Immature natural killer cell (primary cell): ENCODE results near the gene SGCD. TPM values are rescaled to one million over a fixed set of nuclear protein-coding genes. Genes with fewer than 3 reads are reported as not detected.

Experiments used
- DNase-seq, 3 donors: peaks; one replicate each; pipeline ENCODE4 v3.0.0; 2022; ENCODE audit warnings: mixed read lengths in 1 of 3
- H3K27ac Mint-ChIP-seq, 6 donors: one replicate each; pipeline ENCODE4 v1.8.0; 2020; ENCODE audit warnings: mixed read lengths in 6 of 6, mild to moderate bottlenecking in 5 of 6, inconsistent platforms in 4 of 6, moderate library complexity in 3 of 6
- H3K27me3 Mint-ChIP-seq, 3 donors: one replicate each; pipeline ENCODE4 v1.8.0; 2020 to 2021; ENCODE audit warnings: low read depth in 3 of 3, mild to moderate bottlenecking in 3 of 3, mixed read lengths in 3 of 3, moderate library complexity in 3 of 3, inconsistent platforms in 1 of 3
- H3K36me3 Mint-ChIP-seq, 3 donors: one replicate each; pipeline ENCODE4 v1.8.0; 2020; ENCODE audit warnings: mixed read lengths in 3 of 3, inconsistent platforms in 2 of 3, mild to moderate bottlenecking in 2 of 3
- H3K4me1 Mint-ChIP-seq, 2 donors: one replicate each; pipeline ENCODE4 v1.8.0; 2020; ENCODE audit warnings: inconsistent platforms in 2 of 2, mild to moderate bottlenecking in 2 of 2, mixed read lengths in 2 of 2, moderate library complexity in 1 of 2
- H3K4me3 Mint-ChIP-seq, 5 donors: one replicate each; pipeline ENCODE4 v1.8.0; 2020; ENCODE audit warnings: mild to moderate bottlenecking in 5 of 5, mixed read lengths in 5 of 5, inconsistent platforms in 3 of 5, moderate library complexity in 3 of 5
- H3K9me3 Mint-ChIP-seq, 6 donors: one replicate each; pipeline ENCODE4 v1.8.0; 2020; ENCODE audit warnings: mild to moderate bottlenecking in 6 of 6, mixed read lengths in 6 of 6, inconsistent platforms in 4 of 6, moderate library complexity in 3 of 6
- polyA plus RNA-seq, 3 donors: library from polyadenylated mRNA; unstranded; fragments of 300-500 nt; fragmentation: Illumina TruSeq; gene quantifications; one replicate each; pipeline ENCODE4 v1.2.3, GENCODE V29; 2021

Gene SGCD
- polyA plus RNA-seq, 3 donors from 2014 or later = 0.09 to 0.34 TPM; not detected in 1

DNA sequence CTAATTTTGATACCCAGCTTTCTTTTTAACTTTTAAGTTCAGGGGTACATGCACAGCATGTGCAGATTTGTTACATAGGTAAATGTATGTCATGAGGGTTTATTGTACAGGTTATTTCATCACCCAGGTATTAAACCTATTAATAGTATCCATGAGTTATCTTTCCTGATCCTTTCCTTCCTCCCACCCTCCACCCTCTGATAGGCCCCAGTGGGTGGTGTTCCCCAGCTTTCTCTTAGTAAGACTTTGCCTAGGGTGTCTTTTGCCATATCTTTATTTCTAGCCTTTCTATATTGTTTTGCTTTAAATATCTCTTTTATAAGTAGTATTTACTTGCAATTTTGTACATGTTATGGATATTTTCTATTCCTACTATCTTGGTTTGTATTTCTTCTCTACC is 243.7 kb downstream of the SGCD start:
- Mint-ChIP-seq H3K36me3 (no peaks in the 10 kb centered on the region), H3K27me3 (peaks cover 0 to 3% (median 2%) of the 10 kb centered on the region in 3 donors), H3K4me1 (no peaks in the 10 kb centered on the region)

DNA sequence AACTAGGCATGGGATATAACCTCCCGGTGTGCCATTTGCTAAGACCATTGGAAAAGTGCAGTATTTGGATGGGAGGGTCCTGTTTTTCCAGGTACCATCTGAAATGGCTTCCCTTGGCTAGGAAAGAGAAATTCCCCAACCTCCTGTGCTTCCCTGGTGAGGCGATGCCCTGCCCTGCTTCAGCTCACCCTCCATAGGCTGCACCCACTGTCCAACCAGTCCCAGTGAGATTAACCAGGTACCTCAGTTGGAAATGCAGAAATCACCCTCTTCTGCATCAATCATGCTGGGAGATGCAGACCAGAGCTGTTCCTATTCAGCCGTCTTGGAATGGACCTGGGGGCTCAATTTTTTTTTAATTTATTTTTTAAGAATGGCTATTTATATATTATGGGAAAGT is 254.8 kb downstream of the SGCD start:
- Mint-ChIP-seq H3K27me3 (peaks cover 4 to 12% (median 11%) of the 10 kb centered on the region in 3 donors), H3K36me3 (peaks cover 0 to 9% (median 7%) of the 10 kb centered on the region in 3 donors), H3K4me3 (no peak overlapping the region), H3K4me1 (no peaks in the 10 kb centered on the region), H3K27ac (no peak overlapping the region), H3K9me3 (peaks cover 0 to 15% (median 13%) of the 10 kb centered on the region in 6 donors)
- no peak for DNase-seq

More for the DNA sequence above, 243.7 kb downstream of the SGCD start:
- Mint-ChIP-seq H3K4me3 (no peak overlapping the region), H3K9me3 (no peaks in the 10 kb centered on the region), H3K27ac (no peak overlapping the region)
- no peak for DNase-seq

DNA sequence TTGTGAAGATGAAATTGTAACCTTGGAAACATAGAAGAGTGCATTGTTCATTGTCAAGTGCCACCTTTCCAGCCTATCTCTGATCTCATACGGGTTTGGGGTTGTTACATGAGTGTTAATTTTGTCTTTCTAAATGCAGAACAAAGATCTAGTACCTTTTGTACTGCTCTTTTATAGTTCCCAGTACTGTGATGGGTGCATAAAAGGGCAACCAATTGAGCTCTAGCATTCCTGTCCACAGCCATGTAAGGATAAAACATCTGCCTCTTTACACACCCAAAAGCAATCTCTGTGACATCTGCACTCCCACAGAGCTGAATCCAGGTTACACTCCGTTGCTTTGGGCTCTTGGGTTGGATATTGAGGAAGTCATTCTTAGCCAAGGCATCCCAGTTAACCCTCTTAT is 255.2 kb downstream of the SGCD start:
- peaks cover 0 to 9% (median 7%) of the 10 kb centered on the region in 3 donors for H3K36me3 Mint-ChIP-seq
- DNase-seq = no peak
- H3K27ac Mint-ChIP-seq = no peak overlapping the region
- H3K27me3 Mint-ChIP-seq = peaks cover 4 to 12% (median 10%) of the 10 kb centered on the region in 3 donors
- H3K4me1 Mint-ChIP-seq = no peaks in the 10 kb centered on the region
- peaks cover 0 to 15% (median 13%) of the 10 kb centered on the region in 6 donors for H3K9me3 Mint-ChIP-seq
- no peak overlapping the region for H3K4me3 Mint-ChIP-seq

DNA sequence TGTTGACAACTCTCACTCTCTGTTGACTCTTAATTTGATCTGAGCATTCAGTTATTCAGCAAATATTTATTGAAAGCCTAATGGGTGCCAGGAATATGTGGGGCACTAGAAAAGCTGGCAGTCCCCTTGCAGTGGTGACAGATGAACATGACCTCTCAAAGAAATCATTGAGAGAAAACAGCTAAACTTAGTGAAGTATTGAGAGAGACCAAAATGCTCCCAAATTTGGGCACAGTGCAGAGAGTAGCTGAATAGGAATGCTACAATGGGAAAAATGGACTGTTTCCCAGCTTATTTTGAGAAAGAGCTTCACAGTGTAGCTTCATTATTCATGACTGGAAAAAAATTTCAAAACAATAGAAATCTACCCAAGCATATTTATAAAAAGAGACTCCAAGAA is 257.9 kb downstream of the SGCD start:
- Mint-ChIP-seq H3K4me1 (no peaks in the 10 kb centered on the region), H3K4me3 (no peak overlapping the region), H3K27me3 (peaks cover under 1 to 10% (median 2%) of the 10 kb centered on the region in 3 donors), H3K27ac (no peak overlapping the region), H3K36me3 (peaks cover 0 to 7% (median 4%) of the 10 kb centered on the region in 3 donors), H3K9me3 (peaks cover 0 to 11% (median 8%) of the 10 kb centered on the region in 6 donors)
- no peak for DNase-seq

DNA sequence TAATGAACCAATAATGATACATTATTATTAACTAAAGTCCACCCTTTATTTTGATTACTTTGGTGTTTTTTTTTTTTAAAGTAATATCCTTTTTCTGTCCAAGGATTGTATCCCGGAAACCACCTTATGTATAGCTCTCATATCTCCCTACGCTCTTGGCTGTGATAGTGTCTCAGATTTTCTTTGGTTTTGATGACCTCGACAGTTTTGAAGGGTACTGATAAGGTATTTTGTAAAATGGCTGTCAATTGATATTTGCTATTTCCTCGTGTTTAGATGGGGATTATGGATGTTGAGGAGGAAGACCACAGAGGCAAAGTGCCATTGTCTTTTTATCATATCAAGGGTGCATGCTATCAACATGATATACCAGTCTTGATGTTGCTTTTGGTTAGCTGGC is 259.0 kb downstream of the SGCD start:
- no peaks in the 10 kb centered on the region for H3K36me3 Mint-ChIP-seq
- H3K4me3 Mint-ChIP-seq = no peak overlapping the region

DNA sequence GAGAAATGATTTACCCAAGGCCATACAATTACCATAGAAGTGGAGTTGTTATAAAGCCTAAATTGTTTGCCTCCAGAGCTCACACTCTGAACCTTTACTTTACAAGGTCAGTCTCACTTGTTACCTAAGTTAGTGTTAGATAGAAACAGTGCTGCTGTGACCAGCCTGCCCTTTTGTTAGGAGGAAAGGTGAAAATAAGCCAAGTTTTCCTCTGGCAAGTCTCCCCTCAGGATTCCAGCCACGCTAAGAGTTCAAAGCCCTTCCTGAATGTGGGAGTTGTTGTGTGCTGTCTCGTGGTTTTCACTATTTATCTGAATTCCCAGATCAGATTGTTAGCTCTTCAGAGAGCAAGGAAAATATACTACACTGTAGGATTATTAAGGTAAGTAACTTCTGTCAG is 260.0 kb downstream of the SGCD start:
- Mint-ChIP-seq H3K4me1 (no peaks in the 10 kb centered on the region), H3K27me3 (peaks cover 0 to 9% (median 5%) of the 10 kb centered on the region in 3 donors), H3K27ac (no peak overlapping the region), H3K4me3 (no peak overlapping the region), H3K36me3 (no peaks in the 10 kb centered on the region), H3K9me3 (peaks cover 0 to 2% (median 0%) of the 10 kb centered on the region in 6 donors)
- no peak for DNase-seq

More for the DNA sequence above, 259.0 kb downstream of the SGCD start:
- no peak overlapping the region for H3K27ac Mint-ChIP-seq
- no peaks in the 10 kb centered on the region for H3K4me1 Mint-ChIP-seq
- H3K9me3 Mint-ChIP-seq = peaks cover 0 to 2% (median 0%) of the 10 kb centered on the region in 6 donors
- no peak for DNase-seq
- peaks cover 0 to 9% (median 2%) of the 10 kb centered on the region in 3 donors for H3K27me3 Mint-ChIP-seq

DNA sequence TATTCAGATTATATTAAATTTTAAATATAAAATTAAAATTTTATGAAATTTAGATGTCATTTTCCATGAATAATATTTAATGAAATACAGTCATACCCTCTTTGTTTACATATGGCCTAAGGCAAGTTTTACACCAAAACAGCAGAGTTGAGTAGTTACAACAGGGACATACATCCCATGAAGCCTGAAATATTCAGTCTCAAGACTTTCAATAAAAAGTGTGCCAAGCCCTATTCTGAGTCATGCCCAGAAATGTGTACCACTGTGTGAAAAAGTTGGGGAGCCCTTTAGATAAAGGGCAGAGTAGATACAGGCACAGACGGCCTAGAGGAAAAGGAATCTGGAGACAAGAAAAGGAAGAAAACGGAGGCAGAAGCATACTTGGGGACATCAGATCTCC is 261.3 kb downstream of the SGCD start:
- no peak overlapping the region for H3K4me3 Mint-ChIP-seq
- H3K27me3 Mint-ChIP-seq = peaks cover 4 to 7% (median 7%) of the 10 kb centered on the region in 3 donors
- H3K27ac Mint-ChIP-seq = no peak overlapping the region
- no peak for DNase-seq
- no peaks in the 10 kb centered on the region for H3K9me3 Mint-ChIP-seq
- peaks cover 0 to 5% (median 0%) of the 10 kb centered on the region in 3 donors for H3K36me3 Mint-ChIP-seq
- H3K4me1 Mint-ChIP-seq = no peaks in the 10 kb centered on the region

DNA sequence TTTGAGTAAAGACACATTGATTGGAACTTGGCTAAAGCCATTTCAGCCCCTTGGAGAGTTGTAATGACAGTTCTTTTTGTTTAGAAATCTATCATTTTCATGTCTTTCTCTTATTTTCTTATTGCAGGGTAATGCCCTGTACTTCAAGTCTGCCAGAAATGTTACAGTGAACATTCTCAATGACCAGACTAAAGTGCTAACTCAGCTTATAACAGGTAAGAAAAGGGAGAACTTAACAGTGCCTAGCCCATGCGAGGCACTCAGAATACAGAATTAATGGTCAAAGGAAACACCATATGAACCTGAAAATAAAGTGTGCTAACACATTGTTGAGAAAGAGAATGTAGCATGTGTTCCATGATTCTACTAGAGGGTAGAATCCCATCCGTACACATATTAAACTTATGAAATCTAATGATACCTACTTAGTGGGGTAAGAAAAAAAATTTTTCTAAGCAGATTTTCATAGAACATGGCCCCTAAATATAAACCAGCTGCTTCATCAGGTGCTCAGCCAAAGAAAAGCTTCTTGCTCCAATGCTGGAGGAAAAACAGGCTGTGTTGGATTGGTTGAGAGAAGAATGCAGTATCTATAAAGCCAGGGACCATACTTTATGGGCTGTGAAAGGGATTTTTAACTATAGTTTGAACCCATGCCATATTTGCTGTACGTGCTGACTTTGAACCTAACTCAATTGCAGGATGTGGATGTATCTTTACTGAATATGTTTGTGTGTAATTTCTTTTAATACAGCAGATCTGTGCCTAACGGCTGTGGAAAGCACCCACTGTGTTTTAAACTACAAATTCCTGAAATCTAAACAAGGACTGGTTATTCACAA is 262.4 kb downstream of the SGCD start:
- Mint-ChIP-seq H3K4me1 (no peaks in the 10 kb centered on the region), H3K4me3 (no peak overlapping the region), H3K27ac (no peak overlapping the region), H3K27me3 (peaks cover 4 to 8% (median 5%) of the 10 kb centered on the region in 3 donors), H3K36me3 (peaks cover 0 to 5% (median 0%) of the 10 kb centered on the region in 3 donors), H3K9me3 (no peaks in the 10 kb centered on the region)
- DNase-seq = no peak

DNA sequence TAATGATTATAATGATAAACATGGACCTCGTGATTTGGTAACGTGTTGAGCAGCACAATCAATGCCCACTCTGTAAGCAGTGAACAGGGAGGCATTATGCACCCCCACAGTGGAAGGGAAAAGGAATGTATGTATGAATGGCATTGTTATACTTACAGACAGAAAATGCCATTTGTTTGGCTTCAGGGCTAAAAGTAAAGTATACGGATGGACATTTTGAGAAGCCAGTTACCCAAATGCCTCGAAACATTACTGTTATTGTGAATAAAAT is 262.9 kb downstream of the SGCD start:
- peaks cover 3 to 9% (median 4%) of the 10 kb centered on the region in 3 donors for H3K27me3 Mint-ChIP-seq

DNA sequence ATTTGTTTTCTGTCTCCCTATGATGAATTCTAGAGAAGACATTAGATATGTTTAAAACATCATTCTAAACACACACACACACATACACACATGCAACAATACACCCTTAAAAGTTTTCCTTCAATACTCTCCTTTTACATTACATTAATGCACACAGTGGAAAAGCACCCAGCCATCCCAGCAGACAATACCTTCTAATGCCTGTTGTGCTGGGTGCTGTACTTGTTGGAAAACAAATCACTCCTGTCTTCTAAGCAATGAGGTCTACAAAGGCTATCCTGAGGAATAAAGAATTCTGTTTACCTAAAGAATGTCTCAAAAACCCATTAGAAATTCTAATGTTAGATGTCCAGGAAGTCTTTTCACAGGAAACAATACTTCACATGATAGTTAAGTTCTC is 264.0 kb downstream of the SGCD start:
- DNase-seq = no peak
- Mint-ChIP-seq H3K27me3 (peaks cover 3 to 9% (median 4%) of the 10 kb centered on the region in 3 donors), H3K4me3 (no peak overlapping the region), H3K27ac (no peak overlapping the region), H3K4me1 (no peaks in the 10 kb centered on the region), H3K36me3 (peaks cover 0 to 5% (median 0%) of the 10 kb centered on the region in 3 donors), H3K9me3 (peaks cover 0 to 2% (median 0%) of the 10 kb centered on the region in 6 donors)

More for the DNA sequence above, 262.9 kb downstream of the SGCD start:
- no peaks in the 10 kb centered on the region for H3K4me1 Mint-ChIP-seq
- H3K27ac Mint-ChIP-seq = no peak overlapping the region
- H3K36me3 Mint-ChIP-seq = peaks cover 0 to 5% (median 0%) of the 10 kb centered on the region in 3 donors
- no peak overlapping the region for H3K4me3 Mint-ChIP-seq
- peaks cover 0 to 1% (median 0%) of the 10 kb centered on the region in 6 donors for H3K9me3 Mint-ChIP-seq
- no peak for DNase-seq

DNA sequence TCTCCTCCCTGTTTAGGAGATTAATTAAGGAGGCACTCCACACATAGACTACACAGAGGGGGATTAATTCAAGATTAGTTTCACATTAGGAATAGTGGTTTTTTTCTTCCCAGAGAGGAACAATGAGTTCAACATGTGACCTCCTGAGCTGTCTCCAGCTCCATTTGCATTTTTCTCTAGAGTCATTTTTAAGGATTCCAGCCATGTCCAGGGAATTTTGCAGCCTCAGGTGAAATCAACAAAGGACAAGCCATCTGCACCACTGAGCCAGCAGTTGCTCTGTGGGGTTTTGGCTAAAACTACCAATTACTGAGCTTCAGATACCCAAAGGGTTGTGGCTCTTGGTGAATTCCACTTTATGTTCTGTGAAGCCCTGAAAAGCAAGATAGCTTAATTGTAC is 264.7 kb downstream of the SGCD start:
- H3K4me3 Mint-ChIP-seq = no peak overlapping the region
- no peak for DNase-seq
- peaks cover 3 to 7% (median 4%) of the 10 kb centered on the region in 3 donors for H3K27me3 Mint-ChIP-seq
- peaks cover 0 to 2% (median 0%) of the 10 kb centered on the region in 6 donors for H3K9me3 Mint-ChIP-seq
- H3K4me1 Mint-ChIP-seq = no peaks in the 10 kb centered on the region
- no peak overlapping the region for H3K27ac Mint-ChIP-seq
- H3K36me3 Mint-ChIP-seq = peaks cover 0 to 5% (median 0%) of the 10 kb centered on the region in 3 donors

DNA sequence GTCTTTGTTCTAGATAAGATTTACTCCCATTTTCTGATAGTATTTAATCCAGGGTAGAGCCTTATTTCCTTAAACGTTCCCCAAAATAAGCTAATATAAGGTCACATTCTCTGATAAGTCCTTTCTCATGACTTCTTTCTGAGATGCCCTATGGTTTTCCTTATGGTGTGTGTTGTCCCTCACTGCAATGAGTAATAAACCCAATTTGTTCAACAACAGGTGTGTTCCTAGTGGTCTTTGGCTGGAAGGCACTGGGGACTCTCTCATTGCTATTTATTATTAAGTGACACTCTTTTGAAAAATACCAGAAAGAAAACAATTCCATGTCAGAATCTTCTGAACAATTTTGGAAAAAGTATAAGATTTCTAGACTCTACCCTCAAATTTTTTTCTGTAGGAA is 266.6 kb downstream of the SGCD start:
- H3K4me1 Mint-ChIP-seq = no peaks in the 10 kb centered on the region
- no peak for DNase-seq
- H3K36me3 Mint-ChIP-seq = peaks cover 0 to 5% (median 0%) of the 10 kb centered on the region in 3 donors
- H3K9me3 Mint-ChIP-seq = peaks cover 0 to 2% (median 0%) of the 10 kb centered on the region in 6 donors
- no peak overlapping the region for H3K27ac Mint-ChIP-seq
- peaks cover 4 to 7% (median 4%) of the 10 kb centered on the region in 3 donors for H3K27me3 Mint-ChIP-seq
- no peak overlapping the region for H3K4me3 Mint-ChIP-seq

DNA sequence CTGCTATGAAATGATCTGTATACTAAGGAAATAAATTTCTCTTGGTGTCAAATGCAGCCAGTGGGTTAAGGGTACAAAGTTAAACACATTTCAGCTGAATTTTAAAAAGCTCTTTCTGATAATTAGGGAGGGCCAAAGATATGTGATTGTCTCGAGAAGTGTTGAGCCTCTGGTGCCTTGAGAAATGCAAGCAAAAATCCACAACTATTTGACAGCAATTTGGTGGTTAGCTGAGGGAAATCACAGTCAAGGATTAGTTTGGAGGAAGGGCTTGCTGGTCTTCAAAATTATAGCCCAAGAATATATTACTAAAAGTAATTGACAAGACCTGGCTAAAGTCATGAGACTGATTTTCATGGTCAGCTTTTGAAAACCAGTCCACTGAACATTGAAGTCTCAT is 267.4 kb downstream of the SGCD start:
- no peaks in the 10 kb centered on the region for H3K4me1 Mint-ChIP-seq
- peaks cover 0 to 5% (median 0%) of the 10 kb centered on the region in 3 donors for H3K36me3 Mint-ChIP-seq
- no peak overlapping the region for H3K4me3 Mint-ChIP-seq
- H3K27ac Mint-ChIP-seq = no peak overlapping the region
- no peak for DNase-seq
- H3K9me3 Mint-ChIP-seq = peaks cover 0 to 2% (median 0%) of the 10 kb centered on the region in 6 donors
- H3K27me3 Mint-ChIP-seq = peaks cover 4 to 7% (median 4%) of the 10 kb centered on the region in 3 donors

DNA sequence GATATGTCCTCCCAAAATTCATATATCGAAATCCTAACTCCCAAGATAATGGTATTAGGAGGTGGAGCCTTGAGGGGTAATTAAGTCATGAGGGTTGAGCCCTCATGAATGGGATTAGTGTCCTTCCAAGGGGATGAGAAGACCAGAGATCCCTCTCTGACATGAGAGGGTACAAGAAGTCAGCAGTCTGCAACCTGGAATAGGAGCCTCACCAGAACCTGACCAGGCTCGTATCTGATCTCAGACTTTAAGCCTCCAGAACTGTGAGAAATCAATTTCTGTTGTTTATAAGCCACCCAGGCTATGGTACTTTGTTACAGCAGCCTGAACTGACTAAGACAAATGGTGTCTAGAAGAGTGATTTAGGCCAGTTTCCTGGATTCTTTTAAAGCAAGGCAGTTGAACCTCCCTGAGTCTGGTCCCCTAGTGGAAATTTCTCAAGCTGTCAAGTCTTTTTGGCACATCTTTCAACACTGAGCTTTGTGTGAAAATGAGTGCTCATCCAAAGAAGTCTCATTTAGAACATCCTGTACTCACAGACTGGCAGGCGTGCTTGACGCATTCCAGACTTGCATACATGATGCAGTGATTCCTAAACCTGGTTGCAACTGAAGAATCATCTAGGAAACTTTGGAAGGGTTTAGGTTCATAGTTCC is 268.3 kb downstream of the SGCD start:
- no peak overlapping the region for H3K4me3 Mint-ChIP-seq
- DNase-seq = no peak
- no peaks in the 10 kb centered on the region for H3K4me1 Mint-ChIP-seq
- H3K9me3 Mint-ChIP-seq = peaks cover 0 to 2% (median 0%) of the 10 kb centered on the region in 6 donors
- H3K27me3 Mint-ChIP-seq = peaks cover 6 to 10% (median 9%) of the 10 kb centered on the region in 3 donors
- no peak overlapping the region for H3K27ac Mint-ChIP-seq
- peaks cover 0 to 5% (median 0%) of the 10 kb centered on the region in 3 donors for H3K36me3 Mint-ChIP-seq
